SK-N-SH (cell line): ENCODE measurements around the gene SUN2.

Experiments used
- ELF1 ChIP-seq: IDR thresholded peaks from 2 replicates; pipeline ENCODE4 v1.4.0; 2012
- FOXJ3 ChIP-seq: sonication (generic); formaldehyde crosslinking; IDR thresholded peaks from 2 replicates; pipeline ENCODE4 v1.5.1; 2020; ENCODE audit warnings: mild to moderate bottlenecking, missing genetic modification reagents
- RAD21 ChIP-seq: IDR thresholded peaks from 2 replicates; pipeline ENCODE4 v1.6.1; 2012; ENCODE audit warnings: mild to moderate bottlenecking, low read length
- SIN3A ChIP-seq: IDR thresholded peaks from 2 replicates; pipeline ENCODE4 v1.6.1; 2012; ENCODE audit warnings: low read depth, mild to moderate bottlenecking, low read length, moderate library complexity, borderline replicate concordance
- SMC3 ChIP-seq: IDR thresholded peaks from 2 replicates; pipeline ENCODE4 v1.6.1; 2012; ENCODE audit warnings: low read depth, low read length, improper control_type of control experiment
- TF ChIP-seq, protein P1 (sequence below): fragments of 200-600 bp; sonication (generic); IDR thresholded peaks from 2 replicates; pipeline ENCODE4 v1.6.1; 2017; ENCODE audit warnings: antibody characterized with exemption, mild to moderate bottlenecking, moderate library complexity
- TF ChIP-seq, protein P2 (sequence below): IDR thresholded peaks from 2 replicates; pipeline ENCODE4 v1.4.0; 2012; ENCODE audit warnings: low read depth, borderline replicate concordance
- TF ChIP-seq, protein P3 (sequence below): IDR thresholded peaks from 2 replicates; pipeline ENCODE4 v1.4.0; 2012; ENCODE audit warnings: low read depth

DNA sequence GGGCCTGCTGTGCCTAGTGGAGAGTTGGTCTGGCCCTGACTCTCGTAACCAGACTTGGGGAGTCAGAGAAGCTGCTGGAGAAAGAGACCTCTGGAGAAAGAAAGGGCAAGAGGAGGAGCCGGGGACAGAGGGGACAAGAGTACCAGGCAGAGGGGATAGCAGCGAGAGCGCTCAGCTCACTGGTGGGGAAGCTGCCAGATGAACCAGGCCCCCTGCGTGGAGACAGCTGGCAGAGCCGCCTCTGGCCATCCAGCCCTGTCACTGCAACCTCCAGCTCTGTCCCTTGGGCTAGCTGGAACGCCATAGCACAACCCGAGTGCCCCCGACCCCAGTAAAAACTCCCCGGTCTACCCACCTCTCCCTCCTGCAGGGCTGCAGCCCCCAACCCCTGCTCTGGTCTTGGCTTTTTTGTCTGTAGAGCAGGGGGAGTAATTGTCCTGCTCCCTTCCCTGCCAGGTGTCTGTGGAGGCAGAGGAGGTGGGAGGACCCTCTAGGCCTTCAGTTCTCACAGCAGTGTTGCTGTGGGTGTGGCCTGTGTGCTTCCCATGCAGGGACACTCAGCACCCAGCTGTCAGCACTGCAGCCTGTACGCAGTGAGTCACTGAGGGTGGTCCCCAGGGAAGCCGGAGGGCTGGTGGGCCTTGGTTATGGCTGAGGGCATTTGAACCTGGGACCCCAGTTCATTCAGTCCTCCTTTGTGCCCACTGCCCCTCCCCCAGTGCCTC, 4.8 kb upstream of the SUN2 start:
- TF ChIP-seq, protein P1, sequence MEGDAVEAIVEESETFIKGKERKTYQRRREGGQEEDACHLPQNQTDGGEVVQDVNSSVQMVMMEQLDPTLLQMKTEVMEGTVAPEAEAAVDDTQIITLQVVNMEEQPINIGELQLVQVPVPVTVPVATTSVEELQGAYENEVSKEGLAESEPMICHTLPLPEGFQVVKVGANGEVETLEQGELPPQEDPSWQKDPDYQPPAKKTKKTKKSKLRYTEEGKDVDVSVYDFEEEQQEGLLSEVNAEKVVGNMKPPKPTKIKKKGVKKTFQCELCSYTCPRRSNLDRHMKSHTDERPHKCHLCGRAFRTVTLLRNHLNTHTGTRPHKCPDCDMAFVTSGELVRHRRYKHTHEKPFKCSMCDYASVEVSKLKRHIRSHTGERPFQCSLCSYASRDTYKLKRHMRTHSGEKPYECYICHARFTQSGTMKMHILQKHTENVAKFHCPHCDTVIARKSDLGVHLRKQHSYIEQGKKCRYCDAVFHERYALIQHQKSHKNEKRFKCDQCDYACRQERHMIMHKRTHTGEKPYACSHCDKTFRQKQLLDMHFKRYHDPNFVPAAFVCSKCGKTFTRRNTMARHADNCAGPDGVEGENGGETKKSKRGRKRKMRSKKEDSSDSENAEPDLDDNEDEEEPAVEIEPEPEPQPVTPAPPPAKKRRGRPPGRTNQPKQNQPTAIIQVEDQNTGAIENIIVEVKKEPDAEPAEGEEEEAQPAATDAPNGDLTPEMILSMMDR = no peak
- no peak for TF ChIP-seq ELF1
- TF ChIP-seq RAD21 = no peak
- TF ChIP-seq, protein P2, sequence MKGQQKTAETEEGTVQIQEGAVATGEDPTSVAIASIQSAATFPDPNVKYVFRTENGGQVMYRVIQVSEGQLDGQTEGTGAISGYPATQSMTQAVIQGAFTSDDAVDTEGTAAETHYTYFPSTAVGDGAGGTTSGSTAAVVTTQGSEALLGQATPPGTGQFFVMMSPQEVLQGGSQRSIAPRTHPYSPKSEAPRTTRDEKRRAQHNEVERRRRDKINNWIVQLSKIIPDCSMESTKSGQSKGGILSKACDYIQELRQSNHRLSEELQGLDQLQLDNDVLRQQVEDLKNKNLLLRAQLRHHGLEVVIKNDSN = no peak
- TF ChIP-seq SIN3A = no peak
- TF ChIP-seq, protein P3, sequence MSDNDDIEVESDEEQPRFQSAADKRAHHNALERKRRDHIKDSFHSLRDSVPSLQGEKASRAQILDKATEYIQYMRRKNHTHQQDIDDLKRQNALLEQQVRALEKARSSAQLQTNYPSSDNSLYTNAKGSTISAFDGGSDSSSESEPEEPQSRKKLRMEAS = no peak
- TF ChIP-seq FOXJ3 (CRISPR knock-in tag) = no peak
- no peak for TF ChIP-seq SMC3
